Choroid plexus epithelial cell (primary cell): ENCODE data around the gene CRTC2.
"Not testable (repeated sequence)": the region's sequence is repeated elsewhere in the genome, so short reads cannot be mapped to it uniquely, and the experiment has no call there.

Source experiments
- DNase-seq: peaks from one replicate; pipeline ENCODE4 v3.0.0-alpha.2; 2010; ENCODE audit warnings: low read depth
- H3K4me3 ChIP-seq: 2 replicates; pipeline ENCODE4 v1.5.1; 2011; ENCODE audit warnings: low read depth, mild to moderate bottlenecking, control low read depth, low read length, moderate library complexity
- CTCF ChIP-seq: conservative IDR thresholded peaks from 2 replicates; pipeline ENCODE4 v1.5.1; 2011; ENCODE audit warnings: low read depth, mild to moderate bottlenecking, control low read depth, inconsistent platforms, low read length, moderate library complexity

CRTC2 gene

GRCh38 chr1:153958111-153958960 lies at the start of gene CRTC2:
CRTC2 (minus strand) TSS chr1:153958612; CDS start chr1:153958497, 115 bp downstream.
- DNase-seq, result peak; percentile 99
- TF ChIP-seq CTCF, result no peak
- H3K4me3 ChIP-seq, result peak within 1 kb of the TSS; percentile 94

- DNase-seq, result peak; percentile 89
- no peak overlapping the region for H3K4me3 ChIP-seq
- TF ChIP-seq CTCF, result no peak
These were observed 47.7 kb upstream of the CRTC2 start for GRCh38 chr1:154006136-154006535.

- TF ChIP-seq CTCF, result no peak
- no peak overlapping the region for H3K4me3 ChIP-seq
- no peak for DNase-seq
These were observed 42.0 kb upstream of the CRTC2 start for GRCh38 chr1:154000420-154000819.

- DNase-seq, result not testable (repeated sequence)
These were observed 38.5 kb upstream of the CRTC2 start for GRCh38 chr1:153996882-153997281.

GRCh38 chr1:153995640-153996039 lies 37.2 kb upstream of the CRTC2 start:
- no peak overlapping the region for H3K4me3 ChIP-seq
- DNase-seq, result no peak
- no peak for TF ChIP-seq CTCF

More at GRCh38 chr1:153996882-153997281, 38.5 kb upstream of the CRTC2 start:
- not testable (repeated sequence) for H3K4me3 ChIP-seq

- TF ChIP-seq CTCF, result no peak
- no peak for DNase-seq
- H3K4me3 ChIP-seq, result no peak overlapping the region
These were observed 36.8 kb upstream of the CRTC2 start for GRCh38 chr1:153995202-153995601.

- no peak for DNase-seq
These were observed 33.4 kb upstream of the CRTC2 start for GRCh38 chr1:153991806-153992205.

More at GRCh38 chr1:153991806-153992205, 33.4 kb upstream of the CRTC2 start:
- peak overlapping the region; percentile 78 for H3K4me3 ChIP-seq
- no peak for TF ChIP-seq CTCF
